Pancreas (tissue), 10 donors: ENCODE measurements around the gene SH2D2A. TPM values are rescaled to one million over a fixed set of nuclear protein-coding genes. Genes with fewer than 3 reads are reported as not detected.

ENCODE experiments used
- ATAC-seq, 4 donors: fragments of 200-7000 bp; cut with Tn5 transposase; one replicate each; pipeline versions ENCODE4 v1.8.0 to v1.9.1; 2020; ENCODE audit warnings: mild to moderate bottlenecking in 4 of 4, moderate library complexity in 4 of 4
- DNase-seq, 6 donors: peaks; one replicate each; pipeline ENCODE4 v3.0.0-alpha.2; 2020
- FAIRE-seq: peaks from 2 replicates; lab custom pipeline; 2012; peaks lifted over from hg19 to GRCh38; lab: Jason Lieb, UNC
- H3K27ac ChIP-seq, 4 donors: fragments of 200-600 bp; sonication (generic); 1 replicate in 3 of 4; 2 replicates in 1 of 4; pipeline versions ENCODE4 v1.5.0 to v1.8.0; 2020
- H3K27me3 ChIP-seq, 4 donors: fragments of 200-600 bp; one replicate each; pipeline ENCODE4 v1.8.0; 2021
- H3K36me3 ChIP-seq, 3 donors: fragments of 200-600 bp; sonication (generic) in 1 of 3; one replicate each; pipeline versions ENCODE4 v1.5.0 to v1.8.0; 2020 to 2021
- H3K4me1 ChIP-seq, 3 donors: fragments of 200-600 bp; one replicate each; pipeline ENCODE4 v1.8.0; 2021
- H3K4me3 ChIP-seq, 4 donors: fragments of 200-600 bp; sonication (generic) in 2 of 4; one replicate each; pipeline versions ENCODE4 v1.5.0 to v1.8.0; 2020 to 2021
- H3K9me3 ChIP-seq, 4 donors: fragments of 200-600 bp; one replicate each; pipeline ENCODE4 v1.8.0; 2021
- CTCF ChIP-seq, 4 donors: fragments of 200-600 bp; sonication (generic) in 3 of 4; IDR thresholded peaks; one replicate each; pipeline versions ENCODE4 v1.5.0 to v1.8.0; 2021; ENCODE audit warnings: antibody characterized with exemption in 4 of 4
- WGBS, 2 donors: extraction: QIAGEN DNeasy Blood & Tissue Kit; methylation state at CpG; one replicate each; pipeline ENCODE4 v1.1.7; 2013; 5-methylcytosine and 5-hydroxymethylcytosine counted together
- intact Hi-C, 3 donors: fragments of 100-400 bp; cut with DNase I; formaldehyde crosslinking; loops; one replicate each; pipeline versions ENCODE4 v1.11.1 to v1.14.2; 2022
- polyA plus RNA-seq, 2 donors: library from polyadenylated mRNA; stranded (reverse); fragments of 200-250 nt; gene quantifications; one replicate each; pipeline ENCODE4 v1.2.3, GENCODE V29; 2013
- total RNA-seq, 6 donors: library from RNA; stranded (reverse); fragmentation: NEBNext Ultra II Directional in 4 of 6; extraction: Animal tissue kit (Norgen Biotek cat#: 25700) in 4 of 6; gene quantifications; one replicate each; pipeline versions ENCODE4 v1.2.1 to v1.2.4, GENCODE V29; 2021 to 2023
- donor health status: healthy with polysubstance abuse.
- donor health status: DM: no; HTN: no; CAD: no; lungs with moderate emphysema.
- donor health status: DM: no; HTN: no; CAD: no.
- donor health status: control.
- donor health status: control.
- donor health status: Bipolar disorder and iron deficiency.
- donor health status: DM: yes; HTN: yes; CAD: no.
- donor health status: DM: no; HTN: no; CAD: no.
- donor health status: DM: no; HTN: no; CAD: no.
- donor health status: DM: yes; HTN: yes; CAD: no.

The SH2D2A gene
- total and polyA plus RNA-seq, 8 donors: 0.16 to 1.5 (median 0.71) TPM

GRCh38 chr1:156807627-156808026, 9.0 kb downstream of the SH2D2A start:
- ATAC-seq (no peak), FAIRE-seq (no peak), DNase-seq (no peak)
- no peak overlapping the region for H3K4me3 ChIP-seq
- no peaks in the 10 kb centered on the region for H3K36me3 ChIP-seq
- no peak for TF ChIP-seq CTCF (IDR thresholded peaks at IDR 0.05)
- whole genome bisulfite sequencing, 2 donors: 88 to 98% methylated on average over 2 of the region's 2 CpGs
- H3K9me3 ChIP-seq: no peaks in the 10 kb centered on the region
- no peak overlapping the region for H3K27ac ChIP-seq
- intact Hi-C loops: no loop called here
- no peaks in the 10 kb centered on the region for H3K4me1 ChIP-seq
- no peaks in the 10 kb centered on the region for H3K27me3 ChIP-seq

GRCh38 chr1:156806512-156807440, 9.9 kb downstream of the SH2D2A start:
- no peak overlapping the region for H3K4me3 ChIP-seq
- WGBS, 2 donors: 79% methylated on average over 7 of the region's 7 CpGs
- H3K36me3 ChIP-seq: no peaks in the 10 kb centered on the region
- H3K4me1 ChIP-seq: no peaks in the 10 kb centered on the region
- ATAC-seq: no peak
- FAIRE-seq: no peak
- intact Hi-C loops: no loop called here
- no peak for TF ChIP-seq CTCF (IDR thresholded peaks at IDR 0.05)
- no peak for DNase-seq
- no peaks in the 10 kb centered on the region for H3K9me3 ChIP-seq
- no peak overlapping the region for H3K27ac ChIP-seq
- H3K27me3 ChIP-seq: no peaks in the 10 kb centered on the region

DNA sequence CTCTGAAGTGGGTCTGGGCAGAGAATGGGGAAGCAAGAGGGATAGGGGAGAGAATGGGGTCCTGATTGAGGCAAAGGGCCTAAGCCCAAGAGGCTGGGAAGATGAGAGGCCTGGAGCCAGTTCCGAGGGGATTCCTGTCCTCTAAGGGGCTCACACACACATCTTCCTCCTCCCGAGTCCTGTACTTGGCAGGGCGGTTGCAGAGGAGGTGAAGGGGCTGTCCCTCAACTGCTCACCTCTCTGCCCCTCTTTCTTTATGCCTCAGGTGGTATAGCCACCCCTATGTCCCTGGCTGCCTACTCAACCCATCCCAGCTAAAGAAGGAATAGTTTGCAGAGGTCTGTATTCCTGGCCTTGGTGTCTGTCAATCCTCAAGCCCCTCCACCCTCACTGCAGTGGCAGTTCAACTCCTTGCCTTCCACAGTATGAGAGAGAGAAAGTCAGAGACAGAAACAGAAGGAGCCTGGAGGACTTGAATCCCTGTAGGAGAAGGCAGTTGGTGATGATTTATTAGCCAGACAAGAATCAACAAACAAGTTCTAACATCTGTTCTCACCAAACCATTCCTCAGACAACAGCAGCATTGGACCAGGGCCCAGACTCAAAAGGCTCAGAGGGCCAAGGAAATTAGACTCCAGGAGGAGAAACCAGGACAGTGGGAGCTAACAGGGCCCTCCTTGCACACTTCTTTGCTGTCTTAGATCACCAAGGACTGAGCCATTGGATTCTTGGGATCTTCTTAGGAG, 10.7 kb downstream of the SH2D2A start:
- intact Hi-C loops: no loop called here
- H3K9me3 ChIP-seq: no peaks in the 10 kb centered on the region
- no peak overlapping the region for H3K27ac ChIP-seq
- no peaks in the 10 kb centered on the region for H3K27me3 ChIP-seq
- no peaks in the 10 kb centered on the region for H3K4me1 ChIP-seq
- TF ChIP-seq CTCF (IDR thresholded peaks at IDR 0.05): no peak
- ATAC-seq (peak in 2 of 4 donors; percentile 14 to 25), FAIRE-seq (no peak), DNase-seq (no peak)
- 92 to 97% methylated on average over 3 of the region's 3 CpGs for WGBS, 2 donors
- H3K4me3 ChIP-seq: no peak overlapping the region
- H3K36me3 ChIP-seq: peaks cover 0 to 4% (median 0%) of the 10 kb centered on the region in 3 donors

DNA sequence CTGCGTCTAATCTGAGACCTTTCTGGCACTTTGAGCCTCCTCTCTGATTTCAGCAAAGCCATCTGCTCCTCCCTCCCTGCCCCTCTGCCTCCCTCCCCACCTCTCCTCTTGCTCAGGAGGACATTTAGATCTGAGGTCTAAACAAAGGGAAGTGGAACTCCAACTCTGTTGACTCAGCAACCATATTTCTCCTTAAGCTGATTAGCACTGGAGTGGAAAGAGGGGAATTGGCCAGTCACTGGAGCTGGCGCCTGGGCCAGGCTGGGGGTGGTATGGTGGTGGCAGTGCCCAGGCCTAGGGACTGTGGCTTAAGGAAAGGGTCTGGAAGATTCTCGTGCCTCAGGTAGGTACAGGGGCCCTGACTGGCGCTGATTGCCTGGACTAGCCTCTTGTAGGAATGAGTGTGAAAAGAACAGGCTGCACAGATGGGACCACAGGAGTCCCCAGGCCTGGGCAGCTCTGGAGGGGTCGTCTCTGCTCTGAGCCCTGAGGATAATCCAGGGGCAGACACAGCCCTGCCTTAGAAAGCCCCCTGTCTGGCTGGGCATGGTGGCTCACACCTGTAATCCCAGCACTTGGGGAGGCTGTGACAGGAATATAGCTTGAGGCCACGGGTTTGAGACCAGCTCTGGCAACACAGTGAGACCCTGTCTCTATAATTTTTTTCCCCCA, 11.9 kb downstream of the SH2D2A start:
- FAIRE-seq: no peak
- no peak overlapping the region for H3K27ac ChIP-seq
- WGBS, 2 donors: 59% methylated on average over 6 of the region's 6 CpGs
- peak in 3 of 4 donors; percentile 60 to 73 (median 62) for ATAC-seq
- H3K4me3 ChIP-seq: no peak overlapping the region
- H3K9me3 ChIP-seq: no peaks in the 10 kb centered on the region
- DNase-seq: no peak
- intact Hi-C loops: no loop called here
- peaks cover 0 to 16% (median 5%) of the 10 kb centered on the region in 3 donors for H3K36me3 ChIP-seq
- no peaks in the 10 kb centered on the region for H3K4me1 ChIP-seq
- no peaks in the 10 kb centered on the region for H3K27me3 ChIP-seq
- no peak for TF ChIP-seq CTCF (IDR thresholded peaks at IDR 0.05)
